Measurements from ENCODE around the gene PCIF1.

The PCIF1 gene

GRCh38 chr20:45904583-45905504, 29.6 kb upstream of the PCIF1 start:
- in situ Hi-C loops (cut with HindIII; ENCODE audit: low sequenced_read_pairs) = no loop called here

DNA sequence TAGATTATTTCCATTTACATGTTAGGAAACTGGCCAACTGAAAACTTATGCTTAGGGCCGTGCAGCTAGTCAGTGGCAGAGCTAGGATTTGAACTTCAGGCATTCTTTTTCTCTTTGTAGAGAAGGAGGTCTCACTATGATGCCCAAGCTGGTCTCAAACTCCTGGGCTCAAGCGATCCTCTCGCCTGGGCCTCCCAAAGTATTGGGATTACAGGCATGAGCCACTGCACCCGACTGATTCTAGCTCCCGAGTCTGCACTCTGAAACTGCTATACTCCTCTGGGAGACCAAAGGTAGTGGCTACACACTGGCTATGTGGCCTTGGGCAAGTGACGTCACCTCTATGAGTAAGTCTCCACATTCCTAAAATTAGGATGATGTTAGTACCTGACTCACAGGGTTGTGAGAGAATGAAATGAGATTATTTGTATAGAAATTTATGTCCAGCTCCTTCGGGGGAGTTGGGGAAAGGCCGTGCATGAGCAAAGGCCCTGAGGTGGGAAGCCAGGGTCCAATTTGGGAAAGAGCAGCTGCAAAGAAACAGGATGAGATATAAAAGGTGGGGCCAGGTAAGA, 28.9 kb upstream of the PCIF1 start:
- in situ Hi-C loops (cut with HindIII; ENCODE audit: low sequenced_read_pairs) = no loop called here

GRCh38 chr20:45907219-45907948, 27.1 kb upstream of the PCIF1 start:
- in situ Hi-C loops (cut with HindIII; ENCODE audit: low sequenced_read_pairs) = no loop called here

- in situ Hi-C loops (cut with HindIII; ENCODE audit: low sequenced_read_pairs) = no loop called here
These were observed 26.4 kb upstream of the PCIF1 start for GRCh38 chr20:45908084-45908483.

- in situ Hi-C loops (cut with HindIII; ENCODE audit: low sequenced_read_pairs) = no loop called here
These were observed 25.1 kb upstream of the PCIF1 start for GRCh38 chr20:45909336-45909808.

- in situ Hi-C loops (cut with HindIII; ENCODE audit: low sequenced_read_pairs) = no loop called here
These were observed 24.4 kb upstream of the PCIF1 start for GRCh38 chr20:45909817-45910669.

DNA sequence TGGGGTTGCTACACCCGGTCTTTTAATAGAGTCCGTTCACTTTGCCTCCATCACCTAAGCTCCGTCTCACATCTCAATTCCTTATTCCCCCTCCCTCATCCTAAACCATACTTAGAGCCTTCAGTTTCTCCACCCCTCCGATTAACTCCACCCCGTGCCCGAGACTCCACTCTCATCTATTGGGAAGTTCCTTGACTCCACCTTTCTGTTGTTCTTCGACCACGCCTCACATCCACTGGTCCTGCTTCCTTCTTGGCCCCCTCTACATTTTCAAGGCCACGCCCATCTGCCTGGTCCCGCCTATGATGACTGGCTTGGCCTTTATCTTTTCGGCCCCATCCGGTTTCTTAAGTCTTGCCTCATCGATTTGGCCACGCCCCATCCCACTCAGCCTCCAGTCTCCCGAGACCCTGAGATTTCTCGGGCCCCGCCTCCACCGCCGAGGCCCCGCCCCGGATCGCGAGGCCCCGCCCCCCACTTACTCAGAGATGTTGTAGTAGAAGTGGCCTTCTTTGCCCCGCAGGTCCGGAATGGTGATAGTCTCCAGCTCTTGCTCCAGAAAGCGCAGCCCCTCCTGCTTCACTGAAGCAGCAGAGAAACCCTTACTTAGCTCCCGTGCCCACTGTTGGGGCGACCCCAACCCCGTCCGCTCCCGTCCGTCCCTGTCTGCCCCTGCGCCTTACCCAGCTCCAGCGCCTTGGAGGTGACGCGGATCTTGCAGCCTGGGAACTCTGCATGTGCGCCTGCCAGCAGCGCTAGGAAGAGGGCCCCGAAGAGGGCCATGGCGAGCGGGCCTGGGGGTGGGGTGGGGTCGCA, 23.6 kb upstream of the PCIF1 start:
- in situ Hi-C loops (cut with HindIII; ENCODE audit: low sequenced_read_pairs) = no loop called here

DNA sequence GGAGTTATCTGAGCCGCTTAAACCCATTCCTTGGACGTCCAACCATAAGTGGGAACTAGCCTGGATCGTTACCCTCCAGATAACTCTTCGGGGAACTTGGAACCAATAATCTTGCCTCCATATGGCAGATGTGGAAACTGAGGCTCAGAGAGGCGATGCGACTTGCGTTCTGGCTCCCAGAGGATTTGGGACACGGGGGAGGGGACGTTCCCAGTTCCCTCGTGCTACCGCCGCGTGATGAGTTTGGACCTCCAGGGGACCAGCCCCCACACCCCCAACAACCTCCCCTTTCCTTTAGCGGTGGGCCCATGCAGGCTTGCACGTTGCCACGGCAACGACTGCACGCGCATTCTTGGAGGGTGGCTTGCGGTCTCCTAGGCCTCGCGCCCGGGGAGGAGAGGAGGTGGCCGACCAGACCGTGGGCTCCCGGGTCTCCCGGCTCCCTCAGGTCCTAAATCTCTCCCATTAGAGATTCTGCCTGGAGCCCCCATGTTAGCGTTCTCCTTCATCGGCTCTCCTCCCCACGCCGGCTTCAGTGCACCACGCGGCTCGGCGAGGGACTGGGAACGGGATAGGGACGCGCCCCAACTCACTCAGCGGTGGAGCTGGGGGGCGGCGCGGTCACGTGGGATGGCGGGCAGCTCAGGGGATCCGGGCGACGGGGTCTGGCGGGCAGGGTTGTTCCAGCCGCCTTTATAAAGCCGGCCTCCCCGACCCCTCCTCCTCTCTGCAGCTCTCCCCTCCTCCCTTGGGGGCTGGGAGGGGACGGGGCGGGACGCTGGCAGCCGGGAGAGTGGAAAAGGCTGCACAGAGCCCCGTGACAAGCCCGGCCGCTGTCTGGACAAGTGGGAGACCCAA, 22.8 kb upstream of the PCIF1 start, which contains the start of gene PLTP:
Gene PLTP (minus strand): TSS at position 670 of the 858 bp plus-strand sequence. CDS start 703 bp downstream, outside the sequence.
- in situ Hi-C loops (cut with HindIII; ENCODE audit: low sequenced_read_pairs) = no loop called here

GRCh38 chr20:45912344-45912682, 22.2 kb upstream of the PCIF1 start:
- in situ Hi-C loops (cut with HindIII; ENCODE audit: low sequenced_read_pairs) = no loop called here

DNA sequence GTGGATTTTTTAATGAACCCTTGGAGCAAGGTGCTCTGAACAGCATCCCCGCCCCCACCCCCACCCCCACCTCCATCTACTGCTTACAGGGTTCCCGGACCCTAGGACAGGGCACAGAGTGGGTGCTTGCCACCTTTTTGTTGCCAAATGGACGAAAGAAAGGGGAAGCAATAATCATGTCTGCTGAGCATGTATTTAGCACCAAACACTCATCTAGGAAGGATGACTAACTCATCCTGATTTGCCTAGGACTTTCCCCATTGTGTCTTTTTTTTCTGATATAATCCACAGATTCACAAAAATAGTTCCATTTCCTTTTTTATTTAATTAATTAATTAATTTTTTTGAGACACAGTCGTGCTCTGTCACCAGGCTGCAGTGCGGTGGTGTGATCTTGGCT, 21.4 kb upstream of the PCIF1 start:
- in situ Hi-C loops (cut with HindIII; ENCODE audit: low sequenced_read_pairs) = no loop called here

GRCh38 chr20:45917790-45918141, 16.7 kb upstream of the PCIF1 start:
- in situ Hi-C loops (cut with HindIII; ENCODE audit: low sequenced_read_pairs) = no loop called here

GRCh38 chr20:45918182-45918737, 16.2 kb upstream of the PCIF1 start:
- in situ Hi-C loops (cut with HindIII; ENCODE audit: low sequenced_read_pairs) = no loop called here

DNA sequence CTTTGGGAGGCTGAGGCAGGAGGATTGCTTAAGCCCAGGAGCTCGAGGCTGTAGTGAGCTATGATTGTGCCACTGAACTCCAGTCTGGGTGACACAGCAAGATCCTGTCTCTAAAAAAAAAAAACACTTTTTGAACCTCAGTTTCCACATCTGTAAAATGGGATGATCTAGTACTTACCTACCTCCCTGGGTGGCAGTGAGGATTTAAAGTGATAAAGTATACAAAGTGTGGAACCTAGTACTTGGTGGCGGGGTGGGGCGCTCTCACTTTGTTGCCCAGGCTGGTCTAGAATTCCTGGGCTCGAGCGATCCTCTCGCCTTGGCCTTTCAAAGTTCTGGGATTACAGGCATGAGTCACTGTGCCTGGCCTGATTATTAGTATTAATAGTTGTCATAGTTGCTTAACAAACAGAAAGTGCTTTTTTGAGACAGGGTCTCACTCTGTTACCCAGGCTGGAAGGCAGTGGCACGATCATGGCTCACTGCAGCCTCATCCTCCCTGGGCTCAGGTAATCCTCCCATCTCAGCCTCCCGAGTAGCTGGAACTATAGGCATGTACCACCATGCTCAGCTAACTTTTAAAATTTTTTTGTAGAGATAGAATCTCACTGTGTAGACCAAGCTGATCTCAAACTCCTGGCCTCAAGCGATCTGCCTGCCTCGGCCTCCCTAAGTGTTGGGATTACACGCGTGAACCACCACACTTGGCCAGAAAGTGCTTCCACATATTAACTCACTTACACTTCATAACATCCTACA, 15.5 kb upstream of the PCIF1 start:
- in situ Hi-C loops (cut with HindIII; ENCODE audit: low sequenced_read_pairs) = no loop called here

DNA sequence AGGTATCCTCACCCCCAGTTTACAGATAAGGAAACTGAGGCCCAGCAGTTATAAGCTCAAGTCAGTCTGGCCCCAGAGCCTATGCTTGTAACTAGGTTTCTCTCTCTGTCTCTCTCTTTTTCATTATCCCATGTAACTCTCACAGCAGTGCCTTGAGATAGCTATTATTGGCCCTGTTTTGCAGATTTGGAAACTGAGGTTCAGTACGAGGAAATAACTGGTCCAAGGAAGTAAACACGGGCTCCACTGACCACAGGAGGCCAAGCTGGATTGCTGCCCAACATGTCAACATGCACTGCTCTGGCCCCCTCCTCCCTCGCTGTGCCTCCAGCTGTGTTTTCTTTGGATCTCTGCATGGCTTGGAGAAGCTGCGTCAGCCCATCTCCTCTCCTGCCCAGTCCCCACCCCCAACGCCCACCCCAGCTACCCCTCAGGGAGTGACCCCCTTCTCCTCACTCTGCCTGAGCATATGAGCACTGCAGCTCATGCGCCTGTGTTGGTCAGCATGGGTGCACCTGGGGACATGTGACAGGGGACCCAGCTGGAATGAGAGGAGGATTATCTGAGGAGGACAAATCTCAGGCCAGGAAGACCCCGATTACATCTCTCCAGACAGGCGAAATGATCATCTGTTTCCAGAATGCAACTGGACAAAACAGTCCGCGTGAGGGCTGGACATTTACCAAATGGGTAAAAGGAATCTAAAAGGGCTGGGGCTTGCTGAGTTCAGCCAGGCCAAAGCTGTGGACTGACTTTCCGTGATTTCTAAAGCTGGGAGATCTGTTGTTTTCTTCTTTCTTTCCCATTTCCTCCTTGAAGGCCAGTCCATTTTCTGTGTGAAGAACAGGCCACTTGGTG, 14.7 kb upstream of the PCIF1 start:
- in situ Hi-C loops (cut with HindIII; ENCODE audit: low sequenced_read_pairs) = no loop called here

DNA sequence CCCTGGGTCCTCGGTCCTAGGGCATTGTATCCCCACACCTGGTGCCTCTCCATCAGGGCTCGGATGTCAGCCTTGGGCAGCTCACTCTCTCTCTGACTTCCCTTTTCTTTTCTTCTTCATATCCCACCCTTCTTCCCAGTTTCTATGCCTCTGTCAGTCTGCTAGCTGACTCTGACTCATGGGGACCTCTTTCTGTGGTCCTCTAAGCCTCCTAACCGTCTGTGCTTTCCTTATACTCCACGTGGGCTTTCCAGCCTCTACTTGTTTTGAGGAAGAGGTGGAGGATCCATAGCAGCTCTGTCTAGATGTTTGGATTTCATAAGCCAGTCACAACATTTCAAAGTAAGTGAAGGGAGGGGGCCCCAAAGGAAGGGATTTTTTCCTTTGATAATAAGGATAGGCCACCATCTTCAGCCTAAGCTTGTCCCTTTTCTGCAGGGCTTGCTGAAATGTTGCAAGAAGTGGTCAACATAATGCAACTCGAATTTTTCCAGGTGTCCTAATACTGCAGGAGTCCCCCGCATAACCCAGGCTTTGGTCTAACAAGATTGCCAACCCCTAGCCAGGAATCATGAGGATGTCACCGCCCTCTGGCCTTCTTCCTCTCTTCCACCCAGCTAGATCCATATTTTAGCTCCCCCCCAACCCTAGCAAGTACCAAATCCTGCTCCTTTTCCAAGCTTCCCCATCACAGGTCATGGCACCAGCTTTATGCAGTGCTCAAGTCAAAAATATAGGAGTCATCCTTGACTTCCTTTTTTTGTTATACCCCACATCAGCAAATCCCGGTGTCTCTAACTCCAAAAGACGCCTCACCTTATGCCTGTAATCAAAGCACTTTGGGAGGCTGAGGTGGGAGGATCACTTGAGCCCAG, 13.8 kb upstream of the PCIF1 start:
- in situ Hi-C loops (cut with HindIII; ENCODE audit: low sequenced_read_pairs) = no loop called here
